Left lung (tissue), 10 donors: ENCODE data around the gene DGKD. TPM values are rescaled to one million over a fixed set of nuclear protein-coding genes. Genes with fewer than 3 reads are reported as not detected.

ENCODE experiments used
- ATAC-seq: fragments of 200-7000 bp; cut with Tn5 transposase; one replicate; pipeline ENCODE4 v1.9.1; 2020; ENCODE audit warnings: moderate library complexity
- DNase-seq, 4 donors: peaks; one replicate each; pipeline ENCODE4 v3.0.0-alpha.2; 2013 to 2020
- H3K27ac ChIP-seq, 2 donors: fragments of 200-600 bp; sonication (generic) in 1 of 2; one replicate each; pipeline versions ENCODE4 v1.5.0 to v1.8.0; 2020 to 2021
- H3K27me3 ChIP-seq, 2 donors: fragments of 200-600 bp; sonication (generic) in 1 of 2; one replicate each; pipeline versions ENCODE4 v1.5.0 to v1.8.0; 2020 to 2021
- H3K36me3 ChIP-seq, 2 donors: fragments of 200-600 bp; sonication (generic) in 1 of 2; one replicate each; pipeline versions ENCODE4 v1.5.0 to v1.8.0; 2020 to 2021
- H3K4me1 ChIP-seq, 2 donors: fragments of 200-600 bp; one replicate each; pipeline ENCODE4 v1.8.0; 2021
- H3K4me3 ChIP-seq, 2 donors: fragments of 200-600 bp; sonication (generic) in 1 of 2; one replicate each; pipeline versions ENCODE4 v1.5.0 to v1.8.0; 2020 to 2021; ENCODE audit warnings: mild to moderate bottlenecking in 1 of 2
- H3K9me3 ChIP-seq, 2 donors: fragments of 200-600 bp; sonication (generic) in 1 of 2; one replicate each; pipeline versions ENCODE4 v1.5.0 to v1.8.0; 2020 to 2021
- intact Hi-C, 2 donors: fragments of 100-400 bp; cut with DNase I; formaldehyde crosslinking; loops; one replicate each; pipeline versions ENCODE4 v1.11.2 to v1.14.2; 2022
- polyA plus RNA-seq, 6 donors: library from polyadenylated mRNA; unstranded; fragments of 120-200 nt; gene quantifications; one replicate each; pipeline ENCODE4 v1.2.1, GENCODE V29; 2013; ENCODE audit not compliant: insufficient read length in 6 of 6
- total RNA-seq, 2 donors: library from RNA; stranded (reverse); fragmentation: NEBNext Ultra II Directional; extraction: Animal tissue kit (Norgen Biotek cat#: 25700); gene quantifications; one replicate each; pipeline ENCODE4 v1.2.1, GENCODE V29; 2021
- TF ChIP-seq, protein P1 (sequence below), 2 donors: fragments of 200-600 bp; sonication (generic) in 1 of 2; IDR thresholded peaks; one replicate each; pipeline versions ENCODE4 v1.5.0 to v1.8.0; 2021; ENCODE audit warnings: antibody characterized with exemption in 2 of 2
- donor health status: DM: no; HTN: yes; CAD: no.
- donor health status: DM: no; HTN: no; CAD: no.

The DGKD gene
- total and polyA plus RNA-seq, 8 donors: 22.9 to 98.0 (median 32.6) TPM

DNA sequence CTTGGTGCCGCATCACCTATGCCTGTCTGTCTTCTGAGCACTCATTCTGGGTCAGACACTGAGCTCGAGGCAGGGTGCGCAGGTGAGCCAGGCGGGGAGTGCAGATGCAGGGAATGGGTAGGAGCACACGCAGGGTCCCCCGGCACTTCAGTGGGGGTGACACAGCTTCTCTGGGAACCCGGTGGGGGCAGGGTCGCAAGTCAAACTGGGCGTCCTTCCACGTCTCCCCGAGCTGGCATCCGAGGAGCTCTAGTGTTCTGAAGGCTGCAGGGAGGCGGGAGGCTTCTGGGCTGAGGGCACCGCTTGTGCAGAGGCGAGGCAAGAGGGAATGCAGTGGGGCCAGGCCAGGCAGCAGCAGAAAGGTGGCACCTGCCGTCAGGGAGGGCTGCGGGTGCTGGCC is 86.0 kb downstream of the DGKD start:
- Histone ChIP-seq H3K36me3 (peaks cover 0 to 95% of the 10 kb centered on the region in 2 donors), H3K9me3 (no peaks in the 10 kb centered on the region), H3K4me3 (no peak overlapping the region), H3K27me3 (no peaks in the 10 kb centered on the region), H3K27ac (no peak overlapping the region), H3K4me1 (no peaks in the 10 kb centered on the region)
- DNase-seq (no peak), ATAC-seq (no peak)
- intact Hi-C loops: no loop called here
- TF ChIP-seq, protein P1, sequence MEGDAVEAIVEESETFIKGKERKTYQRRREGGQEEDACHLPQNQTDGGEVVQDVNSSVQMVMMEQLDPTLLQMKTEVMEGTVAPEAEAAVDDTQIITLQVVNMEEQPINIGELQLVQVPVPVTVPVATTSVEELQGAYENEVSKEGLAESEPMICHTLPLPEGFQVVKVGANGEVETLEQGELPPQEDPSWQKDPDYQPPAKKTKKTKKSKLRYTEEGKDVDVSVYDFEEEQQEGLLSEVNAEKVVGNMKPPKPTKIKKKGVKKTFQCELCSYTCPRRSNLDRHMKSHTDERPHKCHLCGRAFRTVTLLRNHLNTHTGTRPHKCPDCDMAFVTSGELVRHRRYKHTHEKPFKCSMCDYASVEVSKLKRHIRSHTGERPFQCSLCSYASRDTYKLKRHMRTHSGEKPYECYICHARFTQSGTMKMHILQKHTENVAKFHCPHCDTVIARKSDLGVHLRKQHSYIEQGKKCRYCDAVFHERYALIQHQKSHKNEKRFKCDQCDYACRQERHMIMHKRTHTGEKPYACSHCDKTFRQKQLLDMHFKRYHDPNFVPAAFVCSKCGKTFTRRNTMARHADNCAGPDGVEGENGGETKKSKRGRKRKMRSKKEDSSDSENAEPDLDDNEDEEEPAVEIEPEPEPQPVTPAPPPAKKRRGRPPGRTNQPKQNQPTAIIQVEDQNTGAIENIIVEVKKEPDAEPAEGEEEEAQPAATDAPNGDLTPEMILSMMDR (IDR thresholded peaks at IDR 0.05): no peak

DNA sequence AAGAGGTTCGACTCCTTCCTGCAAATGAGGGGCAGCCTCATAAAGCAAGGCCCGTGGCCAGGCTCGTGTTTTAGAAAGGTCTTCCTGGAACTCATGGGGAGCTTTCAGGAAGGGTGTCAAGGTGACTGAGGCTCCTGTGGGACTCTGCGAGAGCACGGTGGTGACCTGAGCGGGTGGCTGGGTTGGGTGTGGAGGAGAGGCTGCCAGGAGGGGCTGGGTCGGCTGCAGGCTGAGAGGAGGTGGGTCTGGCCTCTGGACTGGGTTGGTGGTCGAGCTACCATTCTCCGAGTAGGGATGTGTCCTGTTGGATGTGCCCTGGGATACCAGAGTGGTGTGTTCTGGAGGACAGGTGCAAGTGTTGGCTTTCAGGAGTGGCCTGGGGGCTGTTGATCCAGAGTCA is 86.4 kb downstream of the DGKD start:
- no peaks in the 10 kb centered on the region for H3K9me3 ChIP-seq
- H3K4me3 ChIP-seq: no peak overlapping the region
- ATAC-seq: no peak
- DNase-seq: no peak
- H3K4me1 ChIP-seq: no peaks in the 10 kb centered on the region
- H3K36me3 ChIP-seq: peaks cover 0 to 95% of the 10 kb centered on the region in 2 donors
- intact Hi-C loops: no loop called here
- no peaks in the 10 kb centered on the region for H3K27me3 ChIP-seq
- TF ChIP-seq, protein P1 (IDR thresholded peaks at IDR 0.05): no peak
- H3K27ac ChIP-seq: no peak overlapping the region

DNA sequence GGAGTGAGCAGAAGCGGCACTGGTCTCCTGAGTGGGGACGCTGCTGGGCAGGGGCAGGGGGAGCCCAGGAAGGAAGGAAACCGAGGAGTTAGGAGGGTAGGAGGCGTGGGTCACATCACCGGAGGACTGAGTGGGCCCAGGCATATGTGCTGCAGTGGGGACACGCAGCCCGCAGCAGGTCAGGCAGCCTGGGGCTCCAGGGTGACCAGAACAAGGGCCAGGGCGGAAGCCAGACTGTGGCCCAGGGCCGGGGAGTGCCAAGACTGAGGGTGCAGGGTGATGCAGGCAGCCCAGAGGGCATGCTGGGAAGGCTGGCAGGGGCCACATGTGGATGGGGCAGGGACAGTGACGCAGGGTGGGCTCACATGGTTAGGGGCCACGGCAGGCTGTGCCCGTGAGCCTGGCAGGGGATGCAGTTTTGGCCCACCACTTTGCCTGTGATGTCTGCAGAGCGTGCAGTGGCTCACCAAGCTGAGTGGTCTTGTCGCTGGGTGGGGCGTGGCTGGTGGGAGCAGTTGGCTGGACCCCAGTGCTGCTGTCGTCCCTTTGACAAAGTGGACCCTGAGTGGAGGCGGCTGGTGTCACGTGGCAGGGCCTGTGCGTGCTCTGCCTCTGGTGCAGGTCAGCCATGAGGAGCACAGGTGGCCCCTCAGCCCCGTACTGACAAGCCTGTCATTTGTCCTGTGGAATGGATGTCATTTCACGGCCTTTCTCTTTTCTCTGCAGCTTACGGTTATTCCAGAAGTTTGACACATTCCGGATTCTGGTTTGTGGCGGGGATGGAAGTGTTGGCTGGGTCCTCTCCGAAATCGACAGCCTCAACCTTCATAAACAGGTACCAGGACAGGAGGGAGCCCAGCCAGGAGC is 87.1 kb downstream of the DGKD start:
- TF ChIP-seq, protein P1 (IDR thresholded peaks at IDR 0.05): no peak
- Histone ChIP-seq H3K36me3 (peaks cover 0 to 95% of the 10 kb centered on the region in 2 donors), H3K27ac (no peak overlapping the region), H3K4me1 (no peaks in the 10 kb centered on the region), H3K9me3 (no peaks in the 10 kb centered on the region), H3K4me3 (no peak overlapping the region), H3K27me3 (no peaks in the 10 kb centered on the region)
- intact Hi-C loops: no loop called here
- DNase-seq (no peak), ATAC-seq (no peak)

DNA sequence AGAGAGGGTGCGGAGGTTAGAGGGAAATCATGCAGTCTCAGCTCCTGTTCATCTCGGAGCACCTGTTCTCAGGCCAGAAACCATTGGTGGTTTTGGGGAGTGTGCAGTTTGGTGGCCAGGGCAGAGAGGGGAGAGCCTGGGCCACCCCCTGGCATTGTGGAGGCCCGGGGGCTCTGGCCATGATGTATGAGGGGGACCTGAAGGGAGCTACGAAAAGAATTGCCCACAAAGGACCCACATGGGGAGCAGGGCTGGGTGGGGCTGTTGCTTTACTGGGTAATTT is 87.7 kb downstream of the DGKD start:
- Histone ChIP-seq H3K4me3 (no peak overlapping the region), H3K9me3 (no peaks in the 10 kb centered on the region), H3K36me3 (peaks cover 0 to 95% of the 10 kb centered on the region in 2 donors), H3K27ac (no peak overlapping the region), H3K27me3 (no peaks in the 10 kb centered on the region), H3K4me1 (no peaks in the 10 kb centered on the region)
- no peak for ATAC-seq
- intact Hi-C loops: no loop called here
- TF ChIP-seq, protein P1 (IDR thresholded peaks at IDR 0.05): no peak
- no peak for DNase-seq

DNA sequence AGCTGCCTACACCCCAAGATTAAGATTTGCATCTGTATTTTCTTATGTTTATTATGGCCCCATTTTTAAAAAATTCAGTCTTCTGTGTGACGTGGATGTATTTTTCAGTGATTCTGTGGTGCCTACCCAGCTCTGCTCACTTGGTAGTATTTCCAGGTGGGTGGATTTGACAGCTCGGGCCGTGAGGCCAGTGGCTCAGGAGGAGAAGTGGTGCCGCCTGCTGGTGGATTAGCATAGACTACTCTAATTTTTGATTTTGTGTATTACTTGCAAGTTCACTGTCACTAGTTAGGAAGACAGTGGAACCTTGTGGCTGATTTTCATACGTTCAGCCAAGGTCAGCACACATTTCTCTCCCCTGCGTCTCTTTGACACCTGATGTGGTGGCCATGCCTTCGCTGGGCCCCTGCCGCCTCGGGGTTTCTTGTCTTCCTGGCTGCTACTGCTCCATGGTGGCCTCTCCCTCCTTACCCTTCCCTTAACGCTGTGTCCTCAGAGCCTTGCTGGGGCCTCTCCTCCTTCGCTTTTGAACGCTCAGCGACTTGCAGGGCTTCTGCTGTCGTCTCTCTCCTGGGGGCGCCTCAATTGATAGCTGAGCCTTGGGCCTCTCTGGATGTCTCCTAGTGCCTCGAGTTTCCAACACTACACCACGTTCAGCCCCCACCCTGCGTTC is 89.4 kb downstream of the DGKD start:
- Histone ChIP-seq H3K9me3 (no peaks in the 10 kb centered on the region), H3K27me3 (no peaks in the 10 kb centered on the region), H3K27ac (no peak overlapping the region), H3K4me1 (no peaks in the 10 kb centered on the region), H3K4me3 (no peak overlapping the region), H3K36me3 (peaks cover 0 to 95% of the 10 kb centered on the region in 2 donors)
- intact Hi-C loops: no loop called here
- ATAC-seq (peak; percentile 86), DNase-seq (peak; percentile 55 to 85 (median 78))
- TF ChIP-seq, protein P1 (IDR thresholded peaks at IDR 0.05): peak; percentile 56 to 64
